ENCODE measurements around the gene TMEM40.

- TF ChIP-seq EZH2phosphoT487 (IDR thresholded peaks at IDR 0.05; ENCODE audit: borderline replicate concordance, low read depth, low read length): no peak
- no peak for TF ChIP-seq CTCF (conservative IDR thresholded peaks at IDR 0.05; ENCODE audit: low read length)
These were observed 8.8 kb downstream of the TMEM40 start for GRCh38 chr3:12750223-12750622.

Measured in OCI-LY7 (cell line).